Measurements from ENCODE around the gene AIFM1. TPM values are rescaled to one million over a fixed set of nuclear protein-coding genes. Genes with fewer than 3 reads are reported as not detected.

The AIFM1 gene
- 69.4 and 71.1 TPM in 2 replicates for total RNA-seq (2021)
- Bru-seq, nascent RNA, result percentile 71 among the genes with signal in this experiment
- BruChase-seq, experiment 1, labeled RNA remaining after a 2-hour chase, result percentile 76 among the genes with signal in this experiment
- BruChase-seq, experiment 2, labeled RNA remaining after a 6-hour chase, result percentile 81 among the genes with signal in this experiment
- long read RNA-seq, transcript AIFM1-201 (16 exons, 2,260 nt), result major isoform, 197 of 210 reads
- long read RNA-seq, partial matches to known transcripts, result 8 of 210 reads
- long read RNA-seq, other reads (novel, unspliced or antisense), result 5 of 210 reads

DNA sequence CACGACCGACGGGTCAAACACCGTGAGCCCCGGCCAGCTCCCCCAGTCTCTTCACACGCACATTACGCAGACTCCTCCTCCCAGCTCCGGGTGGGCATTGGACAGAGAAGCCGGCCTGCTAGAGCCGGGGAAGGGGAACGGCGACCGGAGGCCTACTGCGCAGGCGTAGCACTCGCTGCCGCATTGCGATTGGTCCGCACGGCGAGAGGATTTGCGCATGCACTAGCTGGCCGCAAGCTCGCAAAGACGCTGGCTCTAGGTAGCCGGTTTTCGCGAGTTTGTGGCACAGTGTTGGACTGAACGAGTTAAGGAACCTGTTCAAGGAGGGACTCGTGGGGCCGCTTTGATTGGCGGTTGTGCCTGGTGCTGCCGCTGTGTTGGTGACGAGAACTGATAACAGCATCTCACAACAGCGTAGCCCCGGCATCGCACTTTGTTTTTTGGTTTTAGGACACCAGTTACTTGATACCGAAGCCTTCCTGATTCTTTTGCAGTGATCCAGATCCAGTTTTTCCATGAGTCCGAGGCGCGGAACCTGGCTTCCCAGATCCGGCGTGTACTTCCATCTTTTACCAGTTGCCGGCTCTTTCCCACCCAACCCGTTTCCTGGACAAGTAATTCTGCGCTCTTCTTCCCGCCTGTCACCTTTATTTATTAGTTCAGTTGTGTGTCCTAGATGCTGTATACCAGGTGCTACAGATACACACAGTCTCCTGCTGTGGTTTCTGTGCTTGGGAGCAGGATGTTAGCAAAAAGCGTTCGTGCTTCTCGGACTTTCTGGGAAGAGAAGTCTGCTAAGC lies at the start of gene AIFM1:
Gene AIFM1, minus strand, starts transcription at position 139 of the 800 bp plus-strand sequence. CDS start 185 bp downstream, outside the sequence.
- TF ChIP-seq EZH2 (IDR thresholded peaks at IDR 0.05; ENCODE audit: borderline replicate concordance, low read depth, low read length, poor library complexity, severe bottlenecking), result no peak
- TF ChIP-seq, protein P1, sequence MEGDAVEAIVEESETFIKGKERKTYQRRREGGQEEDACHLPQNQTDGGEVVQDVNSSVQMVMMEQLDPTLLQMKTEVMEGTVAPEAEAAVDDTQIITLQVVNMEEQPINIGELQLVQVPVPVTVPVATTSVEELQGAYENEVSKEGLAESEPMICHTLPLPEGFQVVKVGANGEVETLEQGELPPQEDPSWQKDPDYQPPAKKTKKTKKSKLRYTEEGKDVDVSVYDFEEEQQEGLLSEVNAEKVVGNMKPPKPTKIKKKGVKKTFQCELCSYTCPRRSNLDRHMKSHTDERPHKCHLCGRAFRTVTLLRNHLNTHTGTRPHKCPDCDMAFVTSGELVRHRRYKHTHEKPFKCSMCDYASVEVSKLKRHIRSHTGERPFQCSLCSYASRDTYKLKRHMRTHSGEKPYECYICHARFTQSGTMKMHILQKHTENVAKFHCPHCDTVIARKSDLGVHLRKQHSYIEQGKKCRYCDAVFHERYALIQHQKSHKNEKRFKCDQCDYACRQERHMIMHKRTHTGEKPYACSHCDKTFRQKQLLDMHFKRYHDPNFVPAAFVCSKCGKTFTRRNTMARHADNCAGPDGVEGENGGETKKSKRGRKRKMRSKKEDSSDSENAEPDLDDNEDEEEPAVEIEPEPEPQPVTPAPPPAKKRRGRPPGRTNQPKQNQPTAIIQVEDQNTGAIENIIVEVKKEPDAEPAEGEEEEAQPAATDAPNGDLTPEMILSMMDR (conservative IDR thresholded peaks at IDR 0.05; ENCODE audit: low read depth, low read length), result no peak
- no TSS peak for BruUV-seq (replicated peaks)
- Histone ChIP-seq H3K9me3 (ENCODE audit: low read depth, low read length, poor library complexity, severe bottlenecking) (no peaks in the 10 kb centered on the region), H3K27me3 (replicated peaks; ENCODE audit: insufficient read depth, low read depth, low read length, poor library complexity) (no peaks in the 10 kb centered on the region), H3K4me3 (ENCODE audit: low read depth, low read length, poor library complexity, severe bottlenecking) (peak within 1 kb of the TSS; percentile 73), H3K36me3 (ENCODE audit: insufficient read depth, low read length, poor library complexity, severe bottlenecking) (no peaks in the 10 kb centered on the region), H3K27ac (ENCODE audit: low read depth, low read length, poor library complexity, severe bottlenecking) (peak within 1 kb of the TSS; percentile 87), H3K4me1 (ENCODE audit: insufficient read depth, low read length, poor library complexity, severe bottlenecking) (peaks cover 11% of the 10 kb centered on the region)
- DNase-seq (ENCODE audit: low spot score), result peak; percentile 93
- POLR2A ChIA-PET (ENCODE audit: low non-redundant PET), result interaction anchor here (0.6 kb wide), 1 partner anchor 700 kb away, joined by 4 read pairs; no protein-coding TSS in a partner anchor
- CTCF ChIA-PET, result interaction anchor here (1.4 kb wide), 1 partner anchor 86 kb away, joined by 3 read pairs; no protein-coding TSS in a partner anchor
- intact Hi-C loops (cut with micrococcal nuclease; ENCODE audit: unreplicated experiment), result no loop called here

DNA sequence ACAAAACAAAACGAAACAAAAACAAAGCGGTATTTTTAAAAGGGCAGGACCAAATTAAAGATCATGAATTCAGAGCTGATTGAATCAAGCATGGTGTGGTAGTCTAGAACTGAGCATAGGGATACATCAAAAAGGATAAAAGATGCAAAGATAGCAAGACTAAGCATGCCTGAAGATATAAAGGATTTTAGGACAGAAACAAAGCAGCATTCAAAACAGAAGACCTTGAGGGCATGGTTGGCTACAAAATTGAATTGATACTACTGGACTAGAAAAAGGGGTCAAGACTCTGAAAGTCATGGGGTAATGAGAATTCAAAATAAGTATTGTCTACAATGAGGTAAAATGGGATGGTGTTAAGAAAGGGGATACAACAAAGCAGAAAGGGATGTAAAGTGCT lies 47.7 kb upstream of the AIFM1 start:
- Histone ChIP-seq H3K36me3 (ENCODE audit: insufficient read depth, low read length, poor library complexity, severe bottlenecking) (peaks cover 26% of the 10 kb centered on the region), H3K4me1 (ENCODE audit: insufficient read depth, low read length, poor library complexity, severe bottlenecking) (no peaks in the 10 kb centered on the region), H3K27me3 (replicated peaks; ENCODE audit: insufficient read depth, low read depth, low read length, poor library complexity) (no peaks in the 10 kb centered on the region), H3K4me3 (ENCODE audit: low read depth, low read length, poor library complexity, severe bottlenecking) (no peak overlapping the region), H3K27ac (ENCODE audit: low read depth, low read length, poor library complexity, severe bottlenecking) (no peak overlapping the region), H3K9me3 (ENCODE audit: low read depth, low read length, poor library complexity, severe bottlenecking) (no peaks in the 10 kb centered on the region)
- DNase-seq (ENCODE audit: low spot score), result no peak
- intact Hi-C loops (cut with micrococcal nuclease; ENCODE audit: unreplicated experiment), result no loop called here
- ChIA-PET POLR2A (ENCODE audit: low non-redundant PET) (no interaction called here), CTCF (no interaction called here)
- TF ChIP-seq EZH2 (IDR thresholded peaks at IDR 0.05; ENCODE audit: borderline replicate concordance, low read depth, low read length, poor library complexity, severe bottlenecking), result no peak
- TF ChIP-seq, protein P1 (conservative IDR thresholded peaks at IDR 0.05; ENCODE audit: low read depth, low read length), result no peak
- BruUV-seq (replicated peaks), result no TSS peak

DNA sequence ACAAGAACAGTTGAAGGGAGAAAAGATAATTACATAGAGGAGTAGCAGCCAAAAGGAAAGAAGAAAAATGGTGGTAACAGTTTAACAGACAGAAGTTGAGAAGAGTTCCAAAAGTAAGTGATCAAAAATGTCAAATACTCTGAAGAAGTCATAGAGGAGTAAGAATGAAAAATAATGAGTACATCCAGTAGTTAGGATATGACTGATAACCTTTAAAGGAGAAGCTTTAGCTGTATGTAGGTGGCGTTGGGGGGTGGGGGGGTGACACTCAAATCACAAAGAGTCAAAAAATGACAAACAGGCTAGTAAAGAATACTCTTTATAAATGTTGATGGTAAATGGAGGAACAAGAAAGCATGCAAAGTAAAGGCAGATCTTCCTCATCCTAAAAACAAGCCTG lies 46.7 kb upstream of the AIFM1 start:
- Histone ChIP-seq H3K27ac (ENCODE audit: low read depth, low read length, poor library complexity, severe bottlenecking) (no peak overlapping the region), H3K9me3 (ENCODE audit: low read depth, low read length, poor library complexity, severe bottlenecking) (no peaks in the 10 kb centered on the region), H3K36me3 (ENCODE audit: insufficient read depth, low read length, poor library complexity, severe bottlenecking) (peaks cover 24% of the 10 kb centered on the region), H3K4me3 (ENCODE audit: low read depth, low read length, poor library complexity, severe bottlenecking) (no peak overlapping the region), H3K27me3 (replicated peaks; ENCODE audit: insufficient read depth, low read depth, low read length, poor library complexity) (no peaks in the 10 kb centered on the region), H3K4me1 (ENCODE audit: insufficient read depth, low read length, poor library complexity, severe bottlenecking) (no peaks in the 10 kb centered on the region)
- POLR2A ChIA-PET (ENCODE audit: low non-redundant PET), result no interaction called here
- BruUV-seq (replicated peaks), result no TSS peak
- CTCF ChIA-PET, result no interaction called here
- DNase-seq (ENCODE audit: low spot score), result no peak
- intact Hi-C loops (cut with micrococcal nuclease; ENCODE audit: unreplicated experiment), result no loop called here
- TF ChIP-seq, protein P1 (conservative IDR thresholded peaks at IDR 0.05; ENCODE audit: low read depth, low read length), result no peak
- no peak for TF ChIP-seq EZH2 (IDR thresholded peaks at IDR 0.05; ENCODE audit: borderline replicate concordance, low read depth, low read length, poor library complexity, severe bottlenecking)
